ENCODE data around the gene SYNJ2. TPM values are rescaled to one million over a fixed set of nuclear protein-coding genes. Genes with fewer than 3 reads are reported as not detected.

Gene SYNJ2
- total RNA-seq, 1 experiment from 2014 or later = 24.5 TPM

DNA sequence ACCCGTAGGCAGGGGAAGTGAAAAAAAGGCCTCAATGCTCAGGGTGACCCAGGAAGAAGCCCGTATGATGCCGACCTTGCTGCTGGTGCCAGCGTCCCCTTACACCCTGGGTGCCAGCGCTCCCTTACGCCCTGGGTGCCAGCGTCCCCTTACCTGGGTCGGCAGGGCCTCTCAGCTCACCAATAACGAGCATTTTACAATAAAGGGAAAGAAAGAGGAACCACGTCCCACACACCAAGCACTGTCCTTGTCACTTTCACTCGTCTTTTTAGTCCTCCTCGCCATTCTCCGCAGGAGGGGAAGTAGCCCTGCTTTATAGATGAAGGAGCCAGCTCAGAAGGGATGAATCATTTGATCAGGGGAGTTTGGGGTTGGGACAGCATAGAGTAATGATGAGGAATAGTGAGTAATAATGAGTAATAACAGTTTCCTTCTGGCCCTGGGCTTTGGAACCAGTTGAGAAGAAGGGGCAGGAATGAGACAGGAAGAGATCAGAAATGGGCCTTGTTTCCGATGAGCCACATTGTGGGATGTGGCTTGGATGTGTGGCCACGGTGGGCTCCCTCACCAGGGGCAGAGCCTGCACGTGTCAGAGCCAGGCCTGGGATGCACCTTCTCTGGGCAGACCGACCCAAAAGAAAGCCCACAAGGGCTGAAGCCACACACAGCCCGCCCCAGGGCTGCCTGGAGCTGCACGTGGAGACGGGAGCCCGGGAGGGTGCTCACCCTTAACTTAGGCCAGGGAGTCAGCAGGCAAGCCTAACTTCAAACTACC, 75.7 kb downstream of the SYNJ2 start:
- TF ChIP-seq, protein P1, sequence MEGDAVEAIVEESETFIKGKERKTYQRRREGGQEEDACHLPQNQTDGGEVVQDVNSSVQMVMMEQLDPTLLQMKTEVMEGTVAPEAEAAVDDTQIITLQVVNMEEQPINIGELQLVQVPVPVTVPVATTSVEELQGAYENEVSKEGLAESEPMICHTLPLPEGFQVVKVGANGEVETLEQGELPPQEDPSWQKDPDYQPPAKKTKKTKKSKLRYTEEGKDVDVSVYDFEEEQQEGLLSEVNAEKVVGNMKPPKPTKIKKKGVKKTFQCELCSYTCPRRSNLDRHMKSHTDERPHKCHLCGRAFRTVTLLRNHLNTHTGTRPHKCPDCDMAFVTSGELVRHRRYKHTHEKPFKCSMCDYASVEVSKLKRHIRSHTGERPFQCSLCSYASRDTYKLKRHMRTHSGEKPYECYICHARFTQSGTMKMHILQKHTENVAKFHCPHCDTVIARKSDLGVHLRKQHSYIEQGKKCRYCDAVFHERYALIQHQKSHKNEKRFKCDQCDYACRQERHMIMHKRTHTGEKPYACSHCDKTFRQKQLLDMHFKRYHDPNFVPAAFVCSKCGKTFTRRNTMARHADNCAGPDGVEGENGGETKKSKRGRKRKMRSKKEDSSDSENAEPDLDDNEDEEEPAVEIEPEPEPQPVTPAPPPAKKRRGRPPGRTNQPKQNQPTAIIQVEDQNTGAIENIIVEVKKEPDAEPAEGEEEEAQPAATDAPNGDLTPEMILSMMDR (conservative IDR thresholded peaks at IDR 0.05) = no peak
- Histone ChIP-seq H3K23me2 (ENCODE audit: insufficient read length, low read depth, low read length, poor library complexity, severe bottlenecking) (no peaks in the 10 kb centered on the region), H4K5ac (ENCODE audit: insufficient read length, low read depth, low read length) (no peak overlapping the region), H3K18ac (ENCODE audit: insufficient read length, low read depth, low read length) (no peak overlapping the region), H4K20me1 (ENCODE audit: control insufficient read depth, insufficient read depth, insufficient read length) (no peaks in the 10 kb centered on the region), H3K4ac (ENCODE audit: low read depth, low read length) (no peak overlapping the region), H3K27me3 (ENCODE audit: insufficient read depth, low read length) (no peaks in the 10 kb centered on the region), H4K91ac (ENCODE audit: insufficient read length, low read depth, low read length) (no peak overlapping the region), H3K9ac (ENCODE audit: extremely low read depth, insufficient read length, low read length) (no peak overlapping the region), H3K56ac (ENCODE audit: insufficient read length, low read depth, low read length) (no peak overlapping the region), H3K23ac (ENCODE audit: insufficient read length, low read depth, low read length) (no peak overlapping the region), H2BK120ac (ENCODE audit: low read depth, low read length, poor library complexity, severe bottlenecking) (no peak overlapping the region), H2BK15ac (ENCODE audit: low read depth, low read length) (no peak overlapping the region), H2AFZ (ENCODE audit: low read length) (no peak overlapping the region), H3K27ac (ENCODE audit: insufficient read length, low read depth, low read length) (no peak overlapping the region), H3T11ph (ENCODE audit: low read length) (no peak overlapping the region), H3K4me2 (ENCODE audit: insufficient read depth, insufficient read length, low read length) (no peak overlapping the region), H2BK12ac (ENCODE audit: insufficient read length, low read depth, low read length) (no peak overlapping the region), H2BK20ac (ENCODE audit: low read depth, low read length, poor library complexity, severe bottlenecking) (no peak overlapping the region), H3K14ac (ENCODE audit: insufficient read depth, low read length) (no peak overlapping the region), H4K8ac (replicated peaks; ENCODE audit: insufficient read length, low read depth, low read length) (no peak overlapping the region), H3K9me3 (ENCODE audit: control insufficient read depth, low read depth, low read length) (no peaks in the 10 kb centered on the region), H2AK5ac (ENCODE audit: insufficient read length, low read length) (no peak overlapping the region), H3K4me1 (ENCODE audit: insufficient read depth, low read length) (no peaks in the 10 kb centered on the region), H3K79me1 (ENCODE audit: insufficient read depth, low read depth, low read length, poor library complexity, severe bottlenecking) (no peaks in the 10 kb centered on the region), H3K79me2 (ENCODE audit: insufficient read depth, low read length) (no peaks in the 10 kb centered on the region), H2BK5ac (ENCODE audit: insufficient read length, low read length) (no peak overlapping the region)
- WGBS (ENCODE audit: extremely low coverage, insufficient read length, low lambda C conversion rate) = no CpG with 5 or more reads among the region's 21 CpGs
- Mint-ChIP-seq H3K4me3 (no peak overlapping the region), H3K27ac (peak overlapping the region in 1 of 3 experiments; percentile 51; a peak in 4 of 7 replicates), H3K4me1 (peaks cover 5 to 6% of the 10 kb centered on the region in 2 experiments; a peak in 3 of 4 replicates), H3K9me3 (no peaks in the 10 kb centered on the region), H3K36me3 (ENCODE audit: insufficient read depth in 1 of 3, low read depth in 3 of 3) (peaks cover 0 to 6% (median 6%) of the 10 kb centered on the region in 3 experiments; a peak in 4 of 7 replicates), H3K27me3 (ENCODE audit: low read depth) (no peaks in the 10 kb centered on the region)
- DNase-seq = no peak
